K562 (cell line): ENCODE results near the gene HIPK1. TPM values are rescaled to one million over a fixed set of nuclear protein-coding genes. Genes with fewer than 3 reads are reported as not detected.
A peak's percentile ranks its signal among the peaks of the same experiment; 100 is the strongest.

Experiments
- E2F3 ChIP-seq: fragments of 250-450 bp; sonication (Bioruptor Pico); IDR thresholded peaks from 2 replicates; pipeline ENCODE4 v1.4.0; 2020; ENCODE audit warnings: mild to moderate bottlenecking
- E2F4 ChIP-seq: sonication (generic); formaldehyde crosslinking; IDR thresholded peaks from 2 replicates; pipeline ENCODE4 v1.8.0; 2022; ENCODE audit warnings: mild to moderate bottlenecking, low read depth, missing genetic modification reagents
- ETV5 ChIP-seq: sonication (generic); formaldehyde crosslinking; IDR thresholded peaks from 2 replicates; pipeline ENCODE4 v1.4.0; 2020; ENCODE audit warnings: low read depth, mild to moderate bottlenecking, missing genetic modification reagents
- FOXO4 ChIP-seq: fragments of 450-650 bp; formaldehyde crosslinking; IDR thresholded peaks from 2 replicates; pipeline ENCODE4 v1.4.0; 2020; ENCODE audit warnings: mild to moderate bottlenecking, moderate library complexity
- FUS ChIP-seq: fragments of 200-400 bp; formaldehyde crosslinking; optimal IDR thresholded peaks from 2 replicates; pipeline ENCODE3; 2017; ENCODE audit warnings: low read depth, low read length
- HCFC1 ChIP-seq: IDR thresholded peaks from 2 replicates; pipeline ENCODE4 v1.6.1; 2012; ENCODE audit warnings: low read depth, low read length, improper control_type of control experiment
- HDAC1 ChIP-seq, 2 experiments: fragments of 450-650 bp; IDR thresholded peaks; 2 replicates each; pipeline ENCODE4 v1.6.1; 2016 to 2017; ENCODE audit warnings: inconsistent platforms in 1 of 2, mild to moderate bottlenecking in 1 of 2, moderate library complexity in 1 of 2
- KLF1 ChIP-seq: fragments of 450-650 bp; IDR thresholded peaks from 2 replicates; pipeline ENCODE4 v1.6.1; 2016; ENCODE audit warnings: missing genetic modification characterization, missing compliant biosample characterization
- MCM2 ChIP-seq: fragments of 450-650 bp; IDR thresholded peaks from 2 replicates; pipeline ENCODE4 v1.6.1; 2017; ENCODE audit warnings: low read depth, mild to moderate bottlenecking
- OTX1 ChIP-seq: fragments of 450-650 bp; formaldehyde crosslinking; IDR thresholded peaks from 2 replicates; pipeline ENCODE4 v1.4.0; 2022; ENCODE audit warnings: mild to moderate bottlenecking
- RFX5 ChIP-seq: IDR thresholded peaks from 2 replicates; pipeline ENCODE4 v1.6.1; 2011; ENCODE audit warnings: low read depth, mild to moderate bottlenecking, improper control_type of control experiment, low read length
- ZNF436 ChIP-seq: fragments of 250-450, 450-650 bp; sonication (Bioruptor Pico); formaldehyde crosslinking; IDR thresholded peaks from 2 replicates; pipeline ENCODE4 v1.7.0; 2020; ENCODE audit warnings: mild to moderate bottlenecking
- ZNF75A ChIP-seq: fragments of 450-650 bp; formaldehyde crosslinking; IDR thresholded peaks from 2 replicates; pipeline ENCODE4 v1.4.0; 2020; ENCODE audit warnings: mild to moderate bottlenecking
- polyA plus RNA-seq, 8 experiments: library from polyadenylated mRNA; depleted of rRNA in 4 of 8; stranded (reverse) in 5 of 8; unstranded in 3 of 8; fragments of >200 nt; fragmentation: Nextera tagmentation in 2 of 8; fragmentation: Illumina TruSeq in 1 of 8; extraction: Ambion mirVana in 2 of 8; extraction: Trizol in 1 of 8; gene quantifications; 2 replicates each; pipeline versions ENCODE4 v1.2.1 to v1.2.3, GENCODE V29; 2011 to 2014; ENCODE audit warnings: inconsistent platforms in 1 of 8, missing spikeins in 1 of 8
- total RNA-seq, 7 experiments: library from RNA; depleted of rRNA in 6 of 7; stranded (reverse); fragments of >200 nt in 6 of 7; fragmentation: Illumina TruSeq in 2 of 7; extraction: Trizol in 2 of 7; gene quantifications; 2 replicates each; pipeline versions ENCODE4 v1.2.1 to v1.2.3, GENCODE V29; 2011 to 2021; ENCODE audit warnings: low replicate concordance in 1 of 7
- TF ChIP-seq, protein P1 (sequence below): fragments of 450-650 bp; formaldehyde crosslinking; IDR thresholded peaks from 2 replicates; pipeline ENCODE4 v1.4.0; 2022; ENCODE audit warnings: mild to moderate bottlenecking, moderate library complexity
- TF ChIP-seq, protein P2 (sequence below): fragments of 450-650 bp; IDR thresholded peaks from 2 replicates; pipeline ENCODE4 v1.6.1; 2018; ENCODE audit not compliant: partially characterized antibody
- TF ChIP-seq, protein P3 (sequence below): fragments of 450-650 bp; formaldehyde crosslinking; conservative IDR thresholded peaks from 2 replicates; pipeline ENCODE4 v1.4.0; 2022; ENCODE audit warnings: mild to moderate bottlenecking, missing genetic modification characterization

Gene HIPK1
- total and polyA plus RNA-seq, 9 of the 15 experiments (the other 6 are each of a cell fraction or from before 2014, with no cell fraction given) = 10.0 to 57.9 (median 29.6) TPM

DNA sequence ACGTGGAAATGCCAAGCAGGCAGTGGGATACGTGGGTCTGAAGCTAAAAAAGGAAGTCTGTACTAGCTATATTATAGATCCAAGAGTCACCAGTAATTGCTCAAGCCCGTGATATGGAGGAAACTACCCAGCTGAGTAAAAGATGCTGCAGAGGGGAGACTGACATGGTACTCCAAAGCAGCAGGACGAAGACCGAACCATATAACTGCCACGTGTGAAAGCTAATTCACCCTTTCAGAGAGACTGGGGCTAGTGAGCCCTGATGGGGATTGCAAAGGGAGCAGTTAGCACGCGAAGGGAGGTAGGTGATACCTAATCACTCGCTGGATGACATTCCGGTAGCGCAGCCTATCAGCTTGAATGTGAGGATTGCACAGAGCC, 24.8 kb upstream of the HIPK1 start (continued):
- TF ChIP-seq OTX1 (CRISPR knock-in tag) = peak; percentile 57; the same call in 1 of the 2 replicates
- peak in 1 of 2 experiments; percentile 76; a peak in 2 of 4 replicates for TF ChIP-seq HDAC1 (IDR thresholded peaks at IDR 0.05)
- no peak for TF ChIP-seq HCFC1
- TF ChIP-seq FUS = no peak
- TF ChIP-seq E2F4 = peak; percentile 19; the same call in 1 of the 2 replicates
- no peak for TF ChIP-seq KLF1 (tag)
- TF ChIP-seq, protein P1, sequence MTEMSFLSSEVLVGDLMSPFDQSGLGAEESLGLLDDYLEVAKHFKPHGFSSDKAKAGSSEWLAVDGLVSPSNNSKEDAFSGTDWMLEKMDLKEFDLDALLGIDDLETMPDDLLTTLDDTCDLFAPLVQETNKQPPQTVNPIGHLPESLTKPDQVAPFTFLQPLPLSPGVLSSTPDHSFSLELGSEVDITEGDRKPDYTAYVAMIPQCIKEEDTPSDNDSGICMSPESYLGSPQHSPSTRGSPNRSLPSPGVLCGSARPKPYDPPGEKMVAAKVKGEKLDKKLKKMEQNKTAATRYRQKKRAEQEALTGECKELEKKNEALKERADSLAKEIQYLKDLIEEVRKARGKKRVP (CRISPR knock-in tag) = peak; percentile 46; the same call in 1 of the 2 replicates
- 0 out of 2 replicates have a peak, but pooled peaks have one; percentile 17 for TF ChIP-seq ZNF75A (CRISPR knock-in tag)
- TF ChIP-seq, protein P2, sequence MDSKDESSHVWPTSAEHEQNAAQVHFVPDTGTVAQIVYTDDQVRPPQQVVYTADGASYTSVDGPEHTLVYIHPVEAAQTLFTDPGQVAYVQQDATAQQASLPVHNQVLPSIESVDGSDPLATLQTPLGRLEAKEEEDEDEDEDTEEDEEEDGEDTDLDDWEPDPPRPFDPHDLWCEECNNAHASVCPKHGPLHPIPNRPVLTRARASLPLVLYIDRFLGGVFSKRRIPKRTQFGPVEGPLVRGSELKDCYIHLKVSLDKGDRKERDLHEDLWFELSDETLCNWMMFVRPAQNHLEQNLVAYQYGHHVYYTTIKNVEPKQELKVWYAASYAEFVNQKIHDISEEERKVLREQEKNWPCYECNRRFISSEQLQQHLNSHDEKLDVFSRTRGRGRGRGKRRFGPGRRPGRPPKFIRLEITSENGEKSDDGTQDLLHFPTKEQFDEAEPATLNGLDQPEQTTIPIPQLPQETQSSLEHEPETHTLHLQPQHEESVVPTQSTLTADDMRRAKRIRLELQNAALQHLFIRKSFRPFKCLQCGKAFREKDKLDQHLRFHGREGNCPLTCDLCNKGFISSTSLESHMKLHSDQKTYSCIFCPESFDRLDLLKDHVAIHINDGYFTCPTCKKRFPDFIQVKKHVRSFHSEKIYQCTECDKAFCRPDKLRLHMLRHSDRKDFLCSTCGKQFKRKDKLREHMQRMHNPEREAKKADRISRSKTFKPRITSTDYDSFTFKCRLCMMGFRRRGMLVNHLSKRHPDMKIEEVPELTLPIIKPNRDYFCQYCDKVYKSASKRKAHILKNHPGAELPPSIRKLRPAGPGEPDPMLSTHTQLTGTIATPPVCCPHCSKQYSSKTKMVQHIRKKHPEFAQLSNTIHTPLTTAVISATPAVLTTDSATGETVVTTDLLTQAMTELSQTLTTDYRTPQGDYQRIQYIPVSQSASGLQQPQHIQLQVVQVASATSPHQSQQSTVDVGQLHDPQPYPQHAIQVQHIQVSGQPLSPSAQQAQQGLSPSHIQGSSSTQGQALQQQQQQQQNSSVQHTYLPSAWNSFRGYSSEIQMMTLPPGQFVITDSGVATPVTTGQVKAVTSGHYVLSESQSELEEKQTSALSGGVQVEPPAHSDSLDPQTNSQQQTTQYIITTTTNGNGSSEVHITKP = peak; percentile 5
- TF ChIP-seq, protein P3, sequence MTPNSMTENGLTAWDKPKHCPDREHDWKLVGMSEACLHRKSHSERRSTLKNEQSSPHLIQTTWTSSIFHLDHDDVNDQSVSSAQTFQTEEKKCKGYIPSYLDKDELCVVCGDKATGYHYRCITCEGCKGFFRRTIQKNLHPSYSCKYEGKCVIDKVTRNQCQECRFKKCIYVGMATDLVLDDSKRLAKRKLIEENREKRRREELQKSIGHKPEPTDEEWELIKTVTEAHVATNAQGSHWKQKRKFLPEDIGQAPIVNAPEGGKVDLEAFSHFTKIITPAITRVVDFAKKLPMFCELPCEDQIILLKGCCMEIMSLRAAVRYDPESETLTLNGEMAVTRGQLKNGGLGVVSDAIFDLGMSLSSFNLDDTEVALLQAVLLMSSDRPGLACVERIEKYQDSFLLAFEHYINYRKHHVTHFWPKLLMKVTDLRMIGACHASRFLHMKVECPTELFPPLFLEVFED = no peak
- 0 out of 2 replicates have a peak, but pooled peaks have one; percentile 33 for TF ChIP-seq E2F3
- no peak for TF ChIP-seq MCM2
- TF ChIP-seq RFX5 = no peak
- no peak for TF ChIP-seq FOXO4 (CRISPR knock-in tag)
- no peak for TF ChIP-seq ZNF436 (CRISPR knock-in tag)
- 0 out of 2 replicates have a peak, but pooled peaks have one; percentile 36 for TF ChIP-seq ETV5 (CRISPR knock-in tag)
